ENCODE data around the gene STPG4. TPM values are rescaled to one million over a fixed set of nuclear protein-coding genes. Genes with fewer than 3 reads are reported as not detected.

STPG4 gene
- polyA plus RNA-seq, 3 donors, result 0.20 to 0.24 TPM; not detected in 1

DNA sequence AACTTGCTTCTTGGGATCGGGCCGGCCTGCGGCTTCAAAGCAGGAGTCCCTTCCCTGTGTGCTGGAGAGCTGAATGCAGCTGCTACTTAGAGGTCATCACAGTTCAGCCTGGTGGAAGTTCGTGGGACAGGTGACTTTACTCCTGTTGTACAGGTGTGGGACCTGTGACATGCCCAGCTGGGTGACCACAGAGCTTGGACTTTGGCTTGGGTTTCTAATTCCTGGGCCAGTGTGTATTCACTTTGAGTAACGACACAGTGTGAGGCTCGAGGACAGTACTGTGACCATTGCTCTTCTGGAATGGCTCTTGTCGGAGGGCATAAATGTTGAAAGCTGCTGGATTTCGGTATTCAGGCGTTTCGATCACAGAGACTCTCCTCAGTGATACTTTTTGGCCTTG lies 114.5 kb downstream of the STPG4 start:
- no peak overlapping the region for H3K9ac ChIP-seq (ENCODE audit: insufficient read depth, low read length, poor library complexity, severe bottlenecking)
- WGBS (ENCODE audit: insufficient coverage), result 100% methylated on average over 6 of the region's 10 CpGs
- peaks cover 34% of the 10 kb centered on the region for H3K79me2 ChIP-seq (ENCODE audit: insufficient read depth, low read length)
- H3K27me3 ChIP-seq (ENCODE audit: control insufficient read depth in 2 of 2, insufficient read depth in 2 of 2, low read length in 2 of 2), result no peaks in the 10 kb centered on the region
- H3K4me1 Mint-ChIP-seq, result peaks cover 32% of the 10 kb centered on the region
- H3K27ac ChIP-seq (ENCODE audit: low read depth in 1 of 2, low read length in 2 of 2), result peak overlapping the region; percentile 50 to 76
- no peaks in the 10 kb centered on the region for H4K20me1 ChIP-seq (ENCODE audit: insufficient read depth, low read length)
- no peaks in the 10 kb centered on the region for H3K27me3 Mint-ChIP-seq (ENCODE audit: low read depth in 3 of 3)
- no peak overlapping the region for H3K4me3 ChIP-seq (replicated peaks in 1 of 3; ENCODE audit: low read depth in 2 of 3, low read length in 3 of 3)
- TF ChIP-seq, protein P1, sequence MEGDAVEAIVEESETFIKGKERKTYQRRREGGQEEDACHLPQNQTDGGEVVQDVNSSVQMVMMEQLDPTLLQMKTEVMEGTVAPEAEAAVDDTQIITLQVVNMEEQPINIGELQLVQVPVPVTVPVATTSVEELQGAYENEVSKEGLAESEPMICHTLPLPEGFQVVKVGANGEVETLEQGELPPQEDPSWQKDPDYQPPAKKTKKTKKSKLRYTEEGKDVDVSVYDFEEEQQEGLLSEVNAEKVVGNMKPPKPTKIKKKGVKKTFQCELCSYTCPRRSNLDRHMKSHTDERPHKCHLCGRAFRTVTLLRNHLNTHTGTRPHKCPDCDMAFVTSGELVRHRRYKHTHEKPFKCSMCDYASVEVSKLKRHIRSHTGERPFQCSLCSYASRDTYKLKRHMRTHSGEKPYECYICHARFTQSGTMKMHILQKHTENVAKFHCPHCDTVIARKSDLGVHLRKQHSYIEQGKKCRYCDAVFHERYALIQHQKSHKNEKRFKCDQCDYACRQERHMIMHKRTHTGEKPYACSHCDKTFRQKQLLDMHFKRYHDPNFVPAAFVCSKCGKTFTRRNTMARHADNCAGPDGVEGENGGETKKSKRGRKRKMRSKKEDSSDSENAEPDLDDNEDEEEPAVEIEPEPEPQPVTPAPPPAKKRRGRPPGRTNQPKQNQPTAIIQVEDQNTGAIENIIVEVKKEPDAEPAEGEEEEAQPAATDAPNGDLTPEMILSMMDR (IDR thresholded peaks at IDR 0.05), result no peak
- H3K9me3 Mint-ChIP-seq, result no peaks in the 10 kb centered on the region
- intact Hi-C loops (cut with micrococcal nuclease), result no loop called here
- peak overlapping the region in 6 of 7 donors; percentile 7 to 93 (median 82) for H3K27ac Mint-ChIP-seq
- no peak for DNase-seq
- H3K4me1 ChIP-seq (ENCODE audit: control insufficient read depth in 1 of 2, insufficient read depth in 2 of 2, low read length in 2 of 2), result peaks cover 25 to 31% of the 10 kb centered on the region in 2 donors
- H2AFZ ChIP-seq (ENCODE audit: insufficient read depth, low read depth, low read length, poor library complexity, severe bottlenecking), result no peak overlapping the region
- H3K4me3 Mint-ChIP-seq, result no peak overlapping the region
- peaks cover 87 to 98% of the 10 kb centered on the region in 2 donors for H3K36me3 Mint-ChIP-seq
- H3K4me2 ChIP-seq (replicated peaks; ENCODE audit: extremely low read depth, low read length, poor library complexity, severe bottlenecking), result no peak overlapping the region
- no peaks in the 10 kb centered on the region for H3K9me3 ChIP-seq (replicated peaks in 1 of 2; ENCODE audit: control insufficient read depth in 1 of 2, insufficient read depth in 1 of 2, low read length in 2 of 2)
- H3K36me3 ChIP-seq (replicated peaks in 1 of 2; ENCODE audit: control insufficient read depth in 1 of 2, insufficient read depth in 2 of 2, low read length in 2 of 2), result peaks cover 73 to 96% of the 10 kb centered on the region in 2 donors

DNA sequence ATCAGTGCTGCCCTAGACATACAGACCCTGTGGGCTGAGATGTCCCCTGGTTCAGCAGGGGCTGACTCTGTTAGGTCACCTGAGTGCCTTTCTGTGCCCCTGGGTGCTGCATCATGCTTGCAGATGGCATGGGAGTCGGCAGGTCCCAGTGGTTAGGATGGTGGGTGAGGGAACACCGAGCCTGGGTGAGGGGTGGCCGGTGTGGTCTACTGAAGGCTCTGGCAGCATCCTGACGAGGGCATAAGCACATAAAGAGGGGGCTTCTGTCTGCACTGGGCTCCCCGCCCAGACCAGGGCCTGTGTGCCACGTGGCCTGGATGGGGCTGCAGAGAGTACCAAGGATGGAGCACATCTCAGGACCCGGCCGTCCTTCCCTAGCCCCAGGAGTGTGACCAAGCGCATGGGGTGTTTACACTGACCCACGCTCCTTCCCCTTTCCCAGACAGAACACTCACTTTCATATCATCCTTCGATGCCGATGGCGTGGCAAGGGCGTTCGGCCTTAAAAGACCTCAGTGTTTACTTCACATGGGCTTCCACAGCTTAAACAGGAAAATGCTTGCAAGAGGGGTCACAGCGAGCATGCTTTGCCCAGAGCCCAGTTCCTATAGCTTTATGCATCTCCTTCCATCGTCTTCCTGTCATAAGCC lies 115.1 kb downstream of the STPG4 start:
- H3K4me3 Mint-ChIP-seq, result no peak overlapping the region
- Histone ChIP-seq H3K4me2 (replicated peaks; ENCODE audit: extremely low read depth, low read length, poor library complexity, severe bottlenecking) (no peak overlapping the region), H3K79me2 (ENCODE audit: insufficient read depth, low read length) (peaks cover 36% of the 10 kb centered on the region), H3K27ac (ENCODE audit: low read depth in 1 of 2, low read length in 2 of 2) (peak overlapping the region; percentile 50 to 76), H2AFZ (ENCODE audit: insufficient read depth, low read depth, low read length, poor library complexity, severe bottlenecking) (no peak overlapping the region), H3K36me3 (replicated peaks in 1 of 2; ENCODE audit: control insufficient read depth in 1 of 2, insufficient read depth in 2 of 2, low read length in 2 of 2) (peaks cover 67 to 90% of the 10 kb centered on the region in 2 donors), H3K4me3 (replicated peaks in 1 of 3; ENCODE audit: low read depth in 2 of 3, low read length in 3 of 3) (no peak overlapping the region), H3K4me1 (ENCODE audit: control insufficient read depth in 1 of 2, insufficient read depth in 2 of 2, low read length in 2 of 2) (peaks cover 31 to 37% of the 10 kb centered on the region in 2 donors), H3K27me3 (ENCODE audit: control insufficient read depth in 2 of 2, insufficient read depth in 2 of 2, low read length in 2 of 2) (no peaks in the 10 kb centered on the region), H3K9ac (ENCODE audit: insufficient read depth, low read length, poor library complexity, severe bottlenecking) (no peak overlapping the region), H4K20me1 (ENCODE audit: insufficient read depth, low read length) (no peaks in the 10 kb centered on the region), H3K9me3 (replicated peaks in 1 of 2; ENCODE audit: control insufficient read depth in 1 of 2, insufficient read depth in 1 of 2, low read length in 2 of 2) (no peaks in the 10 kb centered on the region)
- peak overlapping the region; percentile 54 to 93 (median 82) for H3K27ac Mint-ChIP-seq
- no peaks in the 10 kb centered on the region for H3K9me3 Mint-ChIP-seq
- H3K36me3 Mint-ChIP-seq, result peaks cover 84 to 96% of the 10 kb centered on the region in 2 donors
- H3K4me1 Mint-ChIP-seq, result peaks cover 38% of the 10 kb centered on the region
- intact Hi-C loops (cut with micrococcal nuclease), result no loop called here
- 80% methylated on average over 13 of the region's 17 CpGs for WGBS (ENCODE audit: insufficient coverage)
- TF ChIP-seq, protein P1 (IDR thresholded peaks at IDR 0.05), result no peak
- no peaks in the 10 kb centered on the region for H3K27me3 Mint-ChIP-seq (ENCODE audit: low read depth in 3 of 3)
- peak in 2 of 3 donors; percentile 30 to 34 for DNase-seq

All from CD14-positive monocyte (primary cell).